Loucy (cell line): ENCODE data around the gene GABBR1.

ENCODE experiments used
- H2AFZ ChIP-seq: fragments of 200-600 bp; sonication (generic); 2 replicates; pipeline ENCODE4 v1.6.0; 2016; ENCODE audit warnings: antibody characterized with exemption, mild to moderate bottlenecking, low read length, moderate library complexity
- H3F3A ChIP-seq: fragments of 200-600 bp; 2 replicates; pipeline ENCODE4 v1.6.0; 2016; ENCODE audit warnings: antibody characterized with exemption, low read depth, mild to moderate bottlenecking
- H3K27me3 ChIP-seq: fragments of 200-600 bp; sonication (generic); 2 replicates; pipeline ENCODE4 v1.6.1; 2014; ENCODE audit warnings: low read length, mild to moderate bottlenecking; ENCODE audit not compliant: insufficient read depth, poor library complexity, severe bottlenecking
- H3K36me3 ChIP-seq: fragments of 200-600 bp; sonication (generic); 2 replicates; pipeline ENCODE4 v1.6.1; 2016; ENCODE audit warnings: low read length; ENCODE audit not compliant: insufficient read depth
- H3K4me1 ChIP-seq: fragments of 200-600 bp; sonication (generic); 2 replicates; pipeline ENCODE4 v1.5.1; 2014; ENCODE audit warnings: low read length, mild to moderate bottlenecking; ENCODE audit not compliant: insufficient read depth, poor library complexity, severe bottlenecking
- H3K4me2 ChIP-seq: fragments of 200-600 bp; sonication (generic); 2 replicates; pipeline ENCODE4 v1.6.0; 2014; ENCODE audit warnings: antibody characterized with exemption, low read length, low read depth, mild to moderate bottlenecking; ENCODE audit not compliant: poor library complexity, severe bottlenecking
- H3K4me3 ChIP-seq: fragments of 200-600 bp; sonication (generic); 2 replicates; pipeline ENCODE4 v1.5.1; 2014; ENCODE audit warnings: low read length, mild to moderate bottlenecking, mixed read lengths; ENCODE audit not compliant: poor library complexity, severe bottlenecking
- H3K79me2 ChIP-seq: fragments of 200-600 bp; sonication (generic); 2 replicates; pipeline ENCODE4 v1.6.1; 2014; ENCODE audit warnings: low read length; ENCODE audit not compliant: insufficient read depth
- H3K9ac ChIP-seq: fragments of 200-600 bp; sonication (generic); 2 replicates; pipeline ENCODE4 v1.6.0; 2014; ENCODE audit warnings: mild to moderate bottlenecking, low read depth, low read length, moderate library complexity; ENCODE audit not compliant: poor library complexity, severe bottlenecking
- H3K9me2 ChIP-seq: fragments of 200-600 bp; sonication (generic); replicated peaks from 2 replicates; pipeline ENCODE4 v1.6.1; 2016; ENCODE audit warnings: low read depth, low read length, mixed read lengths
- H3K9me3 ChIP-seq: fragments of 200-600 bp; sonication (generic); 2 replicates; pipeline ENCODE4 v1.6.1; 2014; ENCODE audit warnings: mild to moderate bottlenecking, antibody characterized with exemption, low read length, low read depth; ENCODE audit not compliant: insufficient read depth
- H4K20me1 ChIP-seq: fragments of 200-600 bp; sonication (generic); 2 replicates; pipeline ENCODE4 v1.6.0; 2014; ENCODE audit warnings: antibody characterized with exemption, low read length, mild to moderate bottlenecking; ENCODE audit not compliant: insufficient read depth, poor library complexity, severe bottlenecking
- EZH2phosphoT487 ChIP-seq: fragments of 200-600 bp; IDR thresholded peaks from 2 replicates; pipeline ENCODE4 v1.6.1; 2018; ENCODE audit warnings: antibody characterized with exemption, mild to moderate bottlenecking, moderate library complexity, borderline replicate concordance
- TF ChIP-seq, protein P1 (sequence below): fragments of 200-600 bp; sonication (generic); conservative IDR thresholded peaks from 2 replicates; pipeline ENCODE4 v1.5.1; 2014; ENCODE audit warnings: mild to moderate bottlenecking, antibody characterized with exemption, low read length

Gene GABBR1

DNA sequence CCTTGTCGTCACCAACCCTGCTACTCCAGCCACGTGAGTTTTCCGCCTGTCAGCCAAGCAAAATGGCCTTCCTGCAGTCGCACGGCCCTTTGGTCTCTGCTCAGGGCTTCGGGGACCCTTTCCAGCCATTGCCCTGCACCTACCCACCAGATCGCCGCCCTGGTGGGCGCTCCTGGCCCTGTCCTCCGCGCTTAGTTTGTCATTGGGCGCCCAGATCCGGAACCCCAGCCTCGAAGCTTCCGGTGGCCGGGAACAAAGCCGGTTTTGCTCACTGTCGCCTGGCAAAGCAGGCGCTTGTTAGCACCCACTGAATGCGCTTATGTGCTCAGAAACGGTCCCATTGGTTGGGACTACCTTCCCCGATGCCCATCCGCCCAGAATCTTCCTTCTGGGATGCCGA is 47.4 kb upstream of the GABBR1 start:
- no peak overlapping the region for H3K4me3 ChIP-seq
- no peaks in the 10 kb centered on the region for H3K27me3 ChIP-seq
- no peaks in the 10 kb centered on the region for H3K36me3 ChIP-seq
- no peak overlapping the region for H2AFZ ChIP-seq
- H3F3A ChIP-seq: no peaks in the 10 kb centered on the region
- H3K9me2 ChIP-seq: no peaks in the 10 kb centered on the region
- H4K20me1 ChIP-seq: no peaks in the 10 kb centered on the region
- no peak overlapping the region for H3K4me2 ChIP-seq
- no peak overlapping the region for H3K9ac ChIP-seq
- no peaks in the 10 kb centered on the region for H3K9me3 ChIP-seq
- no peaks in the 10 kb centered on the region for H3K79me2 ChIP-seq
- TF ChIP-seq, protein P1, sequence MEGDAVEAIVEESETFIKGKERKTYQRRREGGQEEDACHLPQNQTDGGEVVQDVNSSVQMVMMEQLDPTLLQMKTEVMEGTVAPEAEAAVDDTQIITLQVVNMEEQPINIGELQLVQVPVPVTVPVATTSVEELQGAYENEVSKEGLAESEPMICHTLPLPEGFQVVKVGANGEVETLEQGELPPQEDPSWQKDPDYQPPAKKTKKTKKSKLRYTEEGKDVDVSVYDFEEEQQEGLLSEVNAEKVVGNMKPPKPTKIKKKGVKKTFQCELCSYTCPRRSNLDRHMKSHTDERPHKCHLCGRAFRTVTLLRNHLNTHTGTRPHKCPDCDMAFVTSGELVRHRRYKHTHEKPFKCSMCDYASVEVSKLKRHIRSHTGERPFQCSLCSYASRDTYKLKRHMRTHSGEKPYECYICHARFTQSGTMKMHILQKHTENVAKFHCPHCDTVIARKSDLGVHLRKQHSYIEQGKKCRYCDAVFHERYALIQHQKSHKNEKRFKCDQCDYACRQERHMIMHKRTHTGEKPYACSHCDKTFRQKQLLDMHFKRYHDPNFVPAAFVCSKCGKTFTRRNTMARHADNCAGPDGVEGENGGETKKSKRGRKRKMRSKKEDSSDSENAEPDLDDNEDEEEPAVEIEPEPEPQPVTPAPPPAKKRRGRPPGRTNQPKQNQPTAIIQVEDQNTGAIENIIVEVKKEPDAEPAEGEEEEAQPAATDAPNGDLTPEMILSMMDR: no peak
- no peak for TF ChIP-seq EZH2phosphoT487
- H3K4me1 ChIP-seq: peaks cover 12% of the 10 kb centered on the region

DNA sequence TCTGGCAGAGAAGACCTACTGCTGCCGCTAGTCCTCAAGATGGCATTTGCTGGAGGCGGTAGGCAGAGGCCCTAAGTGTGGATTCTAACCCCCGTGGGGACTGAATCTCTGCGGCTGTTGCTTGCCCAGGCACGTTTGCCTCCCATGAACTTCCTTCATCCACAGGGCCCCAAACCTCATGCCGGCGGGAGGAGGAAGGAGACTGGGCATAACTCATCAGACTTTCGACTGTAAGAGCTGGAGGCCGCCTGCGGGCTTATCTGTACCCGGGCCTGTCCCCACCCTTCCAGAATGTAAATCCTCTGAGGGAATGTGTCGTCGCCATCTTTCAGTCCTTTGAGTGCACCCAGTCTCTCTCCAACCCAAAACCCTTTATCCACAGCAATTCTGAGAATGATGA is 47.0 kb upstream of the GABBR1 start:
- Histone ChIP-seq H4K20me1 (no peaks in the 10 kb centered on the region), H3K9me2 (no peaks in the 10 kb centered on the region), H3K4me2 (no peak overlapping the region), H3F3A (no peaks in the 10 kb centered on the region), H3K9me3 (no peaks in the 10 kb centered on the region), H2AFZ (no peak overlapping the region), H3K27me3 (no peaks in the 10 kb centered on the region), H3K36me3 (no peaks in the 10 kb centered on the region), H3K79me2 (no peaks in the 10 kb centered on the region), H3K4me3 (no peak overlapping the region), H3K4me1 (peaks cover 12% of the 10 kb centered on the region), H3K9ac (no peak overlapping the region)
- TF ChIP-seq, protein P1: no peak

DNA sequence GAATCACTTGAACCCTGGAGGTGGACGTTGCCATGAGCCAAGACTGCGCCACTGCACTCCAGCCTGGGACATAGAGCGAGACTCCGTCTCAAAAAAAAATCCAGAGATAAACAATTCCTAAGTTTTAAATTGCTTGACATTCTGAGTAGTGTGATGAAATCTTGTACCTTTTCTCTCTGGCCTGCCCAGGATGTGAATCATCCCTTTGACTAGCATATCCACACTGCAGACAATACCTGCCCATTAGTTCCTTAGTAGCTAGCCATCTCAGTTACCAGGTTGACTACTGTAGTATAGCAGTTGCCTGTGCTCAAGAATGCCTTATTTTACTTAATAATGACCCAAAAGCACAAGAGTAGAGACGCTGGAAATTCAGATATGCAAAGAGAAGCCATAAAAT is 45.1 kb upstream of the GABBR1 start:
- Histone ChIP-seq H3K27me3 (no peaks in the 10 kb centered on the region), H3F3A (no peaks in the 10 kb centered on the region), H3K79me2 (no peaks in the 10 kb centered on the region), H3K4me2 (no peak overlapping the region), H2AFZ (no peak overlapping the region), H3K9ac (no peak overlapping the region), H3K9me3 (no peaks in the 10 kb centered on the region), H3K9me2 (no peaks in the 10 kb centered on the region), H3K4me3 (no peak overlapping the region), H4K20me1 (no peaks in the 10 kb centered on the region), H3K36me3 (no peaks in the 10 kb centered on the region), H3K4me1 (peaks cover 12% of the 10 kb centered on the region)
- TF ChIP-seq EZH2phosphoT487: no peak
- TF ChIP-seq, protein P1: no peak
